Prostate gland (tissue), 2 donors: ENCODE measurements around the gene ADCY7. TPM values are rescaled to one million over a fixed set of nuclear protein-coding genes. Genes with fewer than 3 reads are reported as not detected.

Experiments used
- DNase-seq: peaks from one replicate; pipeline ENCODE4 v3.0.0-alpha.2; 2019; ENCODE audit warnings: low spot score
- H3K27ac ChIP-seq, 2 donors: fragments of 200-600 bp; sonication (generic); 2 replicates each; pipeline ENCODE4 v1.5.1; 2017 to 2019
- H3K27me3 ChIP-seq: fragments of 200-600 bp; sonication (generic); replicated peaks from 2 replicates; pipeline ENCODE4 v1.5.1; 2019; ENCODE audit not compliant: insufficient read depth
- H3K36me3 ChIP-seq, 2 donors: fragments of 200-600 bp; sonication (generic); 1 replicate in 1 of 2; 2 replicates in 1 of 2; pipeline versions ENCODE4 v1.5.1 to v1.8.1; 2017 to 2019
- H3K4me1 ChIP-seq: fragments of 200-600 bp; sonication (generic); replicated peaks from 2 replicates; pipeline ENCODE4 v1.5.1; 2019
- H3K4me3 ChIP-seq, 2 donors: fragments of 200-600 bp; sonication (generic); 2 replicates each; pipeline ENCODE4 v1.5.1; 2017 to 2019
- H3K9me3 ChIP-seq: fragments of 200-600 bp; sonication (generic); 2 replicates; pipeline ENCODE4 v1.5.1; 2017
- CTCF ChIP-seq, 4 experiments: fragments of 200-600 bp in 2 of 4; fragments of 450-650 bp in 2 of 4; sonication (generic) in 2 of 4; IDR thresholded peaks; 1 replicate in 3 of 4; 2 replicates in 1 of 4; pipeline ENCODE4 v1.5.1; 2016 to 2019; ENCODE audit warnings: antibody characterized with exemption in 4 of 4, mild to moderate bottlenecking in 2 of 4, moderate library complexity in 2 of 4
- POLR2A ChIP-seq: fragments of 450-650 bp; IDR thresholded peaks from one replicate; pipeline ENCODE4 v1.6.1; 2016; ENCODE audit warnings: antibody characterized with exemption, mild to moderate bottlenecking
- POLR2AphosphoS5 ChIP-seq: sonication (generic); formaldehyde crosslinking; IDR thresholded peaks from one replicate; pipeline ENCODE4 v1.6.1; 2017; ENCODE audit warnings: antibody characterized with exemption
- WGBS: methylation state at CpG from one replicate; pipeline ENCODE4 v1.1.5; 2018; 5-methylcytosine and 5-hydroxymethylcytosine counted together
- intact Hi-C: fragments of 100-400 bp; cut with DNase I; formaldehyde crosslinking; loops from one replicate; pipeline ENCODE4 v1.14.2; 2022
- total RNA-seq, 2 donors: library from RNA; depleted of rRNA; stranded (reverse); fragments of >200 nt; gene quantifications; one replicate each; pipeline ENCODE4 v1.1.0, GENCODE V29; 2016

The ADCY7 gene
- total RNA-seq, 2 donors from 2014 or later: 2.0 to 10.9 TPM

- Histone ChIP-seq H3K4me3 (no peak overlapping the region), H3K27me3 (no peaks in the 10 kb centered on the region), H3K9me3 (no peaks in the 10 kb centered on the region), H3K4me1 (no peaks in the 10 kb centered on the region), H3K36me3 (no peaks in the 10 kb centered on the region), H3K27ac (no peak overlapping the region)
- no peak for TF ChIP-seq CTCF (IDR thresholded peaks at IDR 0.05)
- TF ChIP-seq POLR2AphosphoS5: no peak
- TF ChIP-seq POLR2A: no peak
- WGBS: 63% methylated on average over 13 of the region's 14 CpGs
- intact Hi-C loops: no loop called here
- DNase-seq: no peak
Observed at GRCh38 chr16:50284131-50284911, 18.0 kb downstream of the ADCY7 start.

- Histone ChIP-seq H3K4me3 (no peak overlapping the region), H3K4me1 (no peaks in the 10 kb centered on the region), H3K27ac (no peak overlapping the region), H3K27me3 (no peaks in the 10 kb centered on the region), H3K36me3 (no peaks in the 10 kb centered on the region), H3K9me3 (no peaks in the 10 kb centered on the region)
- DNase-seq: no peak
- TF ChIP-seq CTCF (IDR thresholded peaks at IDR 0.05): no peak
- TF ChIP-seq POLR2AphosphoS5: no peak
- no peak for TF ChIP-seq POLR2A
- WGBS: 76% methylated on average over 5 of the region's 5 CpGs
- intact Hi-C loops: no loop called here
Observed at GRCh38 chr16:50285406-50286003, 19.2 kb downstream of the ADCY7 start.

- Histone ChIP-seq H3K27ac (no peak overlapping the region), H3K4me3 (no peak overlapping the region), H3K9me3 (no peaks in the 10 kb centered on the region), H3K27me3 (no peaks in the 10 kb centered on the region), H3K4me1 (no peaks in the 10 kb centered on the region), H3K36me3 (no peaks in the 10 kb centered on the region)
- WGBS: 99% methylated on average over 3 of the region's 3 CpGs
- TF ChIP-seq POLR2AphosphoS5 (no peak), POLR2A (no peak), CTCF (IDR thresholded peaks at IDR 0.05) (no peak)
- no peak for DNase-seq
- intact Hi-C loops: no loop called here
Observed at GRCh38 chr16:50286681-50287080, 20.3 kb downstream of the ADCY7 start.

- no peaks in the 10 kb centered on the region for H3K4me1 ChIP-seq
- DNase-seq: no peak
- no peak overlapping the region for H3K27ac ChIP-seq
- TF ChIP-seq POLR2A (no peak), CTCF (IDR thresholded peaks at IDR 0.05) (no peak), POLR2AphosphoS5 (no peak)
- no peaks in the 10 kb centered on the region for H3K27me3 ChIP-seq
- H3K4me3 ChIP-seq: no peak overlapping the region
- no peaks in the 10 kb centered on the region for H3K36me3 ChIP-seq
- WGBS: 89% methylated on average over 17 of the region's 17 CpGs
- intact Hi-C loops: no loop called here
- H3K9me3 ChIP-seq: no peaks in the 10 kb centered on the region
Observed at GRCh38 chr16:50288026-50288425, 21.7 kb downstream of the ADCY7 start.

- Histone ChIP-seq H3K27ac (no peak overlapping the region), H3K9me3 (no peaks in the 10 kb centered on the region), H3K36me3 (no peaks in the 10 kb centered on the region), H3K4me3 (no peak overlapping the region), H3K4me1 (no peaks in the 10 kb centered on the region), H3K27me3 (no peaks in the 10 kb centered on the region)
- TF ChIP-seq POLR2A (no peak), CTCF (IDR thresholded peaks at IDR 0.05) (no peak), POLR2AphosphoS5 (no peak)
- intact Hi-C loops: no loop called here
- 85% methylated on average over 3 of the region's 3 CpGs for WGBS
- DNase-seq: no peak
Observed at GRCh38 chr16:50288920-50289319, 22.6 kb downstream of the ADCY7 start.
